Smooth muscle cell (in vitro differentiated cells): ENCODE results near the gene MYL5. TPM values are rescaled to one million over a fixed set of nuclear protein-coding genes. Genes with fewer than 3 reads are reported as not detected.

ENCODE experiments used
- DNase-seq: peaks from one replicate; lab custom pipeline; 2025; ENCODE audit not compliant: unreplicated experiment; lab: John Stamatoyannopoulos, UW
- H2AFZ ChIP-seq: fragments of 200-600 bp; sonication (generic); 2 replicates; pipeline ENCODE4 v1.6.0; 2016; ENCODE audit warnings: antibody characterized with exemption, low read depth, mild to moderate bottlenecking
- H3F3A ChIP-seq: fragments of 200-600 bp; sonication (generic); 2 replicates; pipeline ENCODE4 v1.6.0; 2017; ENCODE audit warnings: antibody characterized with exemption, low read depth
- H3K27ac ChIP-seq: fragments of 200-600 bp; sonication (generic); 2 replicates; pipeline ENCODE4 v1.5.1; 2016; ENCODE audit warnings: low read depth, mild to moderate bottlenecking
- H3K27me3 ChIP-seq: fragments of 200-600 bp; sonication (generic); 2 replicates; pipeline ENCODE4 v1.6.1; 2016; ENCODE audit warnings: low read depth, mild to moderate bottlenecking
- H3K36me3 ChIP-seq: fragments of 200-600 bp; sonication (generic); 2 replicates; pipeline ENCODE4 v1.5.1; 2016; ENCODE audit warnings: low read depth
- H3K4me1 ChIP-seq: fragments of 200-600 bp; sonication (generic); 2 replicates; pipeline ENCODE4 v1.5.1; 2016; ENCODE audit warnings: low read depth
- H3K4me2 ChIP-seq: fragments of 200-600 bp; sonication (generic); 2 replicates; pipeline ENCODE4 v1.6.0; 2016; ENCODE audit warnings: mild to moderate bottlenecking
- H3K4me3 ChIP-seq: fragments of 200-600 bp; sonication (generic); 2 replicates; pipeline ENCODE4 v1.5.1; 2016; ENCODE audit warnings: mild to moderate bottlenecking
- H3K79me2 ChIP-seq: fragments of 200-600 bp; sonication (generic); 2 replicates; pipeline ENCODE4 v1.6.0; 2016; ENCODE audit warnings: low read depth, mild to moderate bottlenecking
- H3K9ac ChIP-seq: fragments of 200-600 bp; sonication (generic); 2 replicates; pipeline ENCODE4 v1.6.0; 2016; ENCODE audit warnings: low read depth
- H3K9me3 ChIP-seq: fragments of 200-600 bp; sonication (generic); replicated peaks from 2 replicates; pipeline ENCODE4 v1.5.1; 2016; ENCODE audit warnings: low read depth
- H4K20me1 ChIP-seq: fragments of 200-600 bp; sonication (generic); 2 replicates; pipeline ENCODE4 v1.6.0; 2016; ENCODE audit warnings: low read depth
- WGBS: methylation state at CpG from one replicate; pipeline ENCODE4 v1.1.7; 2016; ENCODE audit warnings: low lambda C conversion rate; 5-methylcytosine and 5-hydroxymethylcytosine counted together
- polyA plus RNA-seq: library from polyadenylated mRNA; unstranded; fragments of >200 nt; fragmentation: Nextera tagmentation; extraction: Ambion mirVana; gene quantifications from 2 replicates; pipeline ENCODE4 v1.2.1, GENCODE V29; 2016
- total RNA-seq: library from RNA; depleted of rRNA; stranded (reverse); fragments of >200 nt; gene quantifications from 2 replicates; pipeline ENCODE4 v1.2.3, GENCODE V29; 2014
- TF ChIP-seq, protein P1 (sequence below): fragments of 200-600 bp; sonication (generic); IDR thresholded peaks from 2 replicates; pipeline ENCODE4 v1.5.1; 2017; ENCODE audit warnings: borderline replicate concordance, mild to moderate bottlenecking, antibody characterized with exemption; ENCODE audit not compliant: insufficient read depth, poor library complexity, severe bottlenecking

MYL5 gene
- total and polyA plus RNA-seq, 2 experiments from 2014 or later: 6.7 to 6.8 TPM

DNA sequence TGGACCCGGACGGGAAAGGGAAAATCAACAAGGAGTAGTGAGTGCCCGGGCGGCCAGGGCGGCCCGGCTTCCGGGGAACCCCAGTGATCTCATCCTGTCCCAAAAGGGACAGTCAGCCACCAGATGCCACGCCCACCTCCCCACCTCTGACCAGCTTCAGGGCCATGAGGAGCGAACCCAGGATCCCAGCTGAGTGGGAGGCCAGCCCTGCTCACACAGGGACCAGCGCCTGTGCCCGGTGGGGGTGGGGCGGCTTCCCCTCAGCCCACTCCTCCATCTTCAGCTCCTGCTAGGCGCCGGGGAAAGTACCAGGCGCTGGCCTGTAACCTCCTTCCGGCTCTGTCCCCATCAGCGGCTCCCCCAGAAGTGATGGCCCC is 6.2 kb downstream of the MYL5 start:
- DNase-seq: no peak
- Histone ChIP-seq H3K36me3 (no peaks in the 10 kb centered on the region), H3K27me3 (no peaks in the 10 kb centered on the region), H4K20me1 (no peaks in the 10 kb centered on the region), H3K4me1 (peaks cover 6% of the 10 kb centered on the region), H2AFZ (peak overlapping the region; percentile 69), H3K9me3 (no peaks in the 10 kb centered on the region), H3K4me3 (peak overlapping the region; percentile 60), H3K27ac (peak overlapping the region; percentile 35), H3K9ac (no peak overlapping the region), H3K79me2 (no peaks in the 10 kb centered on the region), H3K4me2 (peak overlapping the region; percentile 98), H3F3A (no peaks in the 10 kb centered on the region)
- TF ChIP-seq, protein P1, sequence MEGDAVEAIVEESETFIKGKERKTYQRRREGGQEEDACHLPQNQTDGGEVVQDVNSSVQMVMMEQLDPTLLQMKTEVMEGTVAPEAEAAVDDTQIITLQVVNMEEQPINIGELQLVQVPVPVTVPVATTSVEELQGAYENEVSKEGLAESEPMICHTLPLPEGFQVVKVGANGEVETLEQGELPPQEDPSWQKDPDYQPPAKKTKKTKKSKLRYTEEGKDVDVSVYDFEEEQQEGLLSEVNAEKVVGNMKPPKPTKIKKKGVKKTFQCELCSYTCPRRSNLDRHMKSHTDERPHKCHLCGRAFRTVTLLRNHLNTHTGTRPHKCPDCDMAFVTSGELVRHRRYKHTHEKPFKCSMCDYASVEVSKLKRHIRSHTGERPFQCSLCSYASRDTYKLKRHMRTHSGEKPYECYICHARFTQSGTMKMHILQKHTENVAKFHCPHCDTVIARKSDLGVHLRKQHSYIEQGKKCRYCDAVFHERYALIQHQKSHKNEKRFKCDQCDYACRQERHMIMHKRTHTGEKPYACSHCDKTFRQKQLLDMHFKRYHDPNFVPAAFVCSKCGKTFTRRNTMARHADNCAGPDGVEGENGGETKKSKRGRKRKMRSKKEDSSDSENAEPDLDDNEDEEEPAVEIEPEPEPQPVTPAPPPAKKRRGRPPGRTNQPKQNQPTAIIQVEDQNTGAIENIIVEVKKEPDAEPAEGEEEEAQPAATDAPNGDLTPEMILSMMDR: no peak
- WGBS: 60% methylated on average over 17 of the region's 17 CpGs

- Histone ChIP-seq H3K9me3 (no peaks in the 10 kb centered on the region), H3K4me2 (peak overlapping the region; percentile 98), H2AFZ (peak overlapping the region; percentile 69), H3K9ac (no peak overlapping the region), H3K36me3 (no peaks in the 10 kb centered on the region), H3K4me3 (peak overlapping the region; percentile 60), H3K27me3 (no peaks in the 10 kb centered on the region), H4K20me1 (no peaks in the 10 kb centered on the region), H3K4me1 (peaks cover 5% of the 10 kb centered on the region), H3F3A (no peaks in the 10 kb centered on the region), H3K79me2 (peaks cover 4% of the 10 kb centered on the region), H3K27ac (peak overlapping the region; percentile 35)
- TF ChIP-seq, protein P1: no peak
- peak; percentile 28 for DNase-seq
- 5% methylated on average over 17 of the region's 62 CpGs for WGBS
Measured at GRCh38 chr4:680928-681645, 6.7 kb downstream of the MYL5 start.

- Histone ChIP-seq H3K36me3 (no peaks in the 10 kb centered on the region), H3K4me2 (no peak overlapping the region), H3K79me2 (peaks cover 8% of the 10 kb centered on the region), H3K9ac (no peak overlapping the region), H3K4me3 (no peak overlapping the region), H3K27me3 (no peaks in the 10 kb centered on the region), H3F3A (no peaks in the 10 kb centered on the region), H4K20me1 (no peaks in the 10 kb centered on the region), H3K27ac (no peak overlapping the region), H2AFZ (no peak overlapping the region), H3K9me3 (no peaks in the 10 kb centered on the region), H3K4me1 (peaks cover 5% of the 10 kb centered on the region)
- TF ChIP-seq, protein P1: no peak
- 84% methylated on average over 28 of the region's 58 CpGs for WGBS
- no peak for DNase-seq
Measured at GRCh38 chr4:681736-682451, 7.6 kb downstream of the MYL5 start.
